ENCODE results near the gene CCDC14. TPM values are rescaled to one million over a fixed set of nuclear protein-coding genes. Genes with fewer than 3 reads are reported as not detected.
A peak's percentile ranks its signal among the peaks of the same experiment; 100 is the strongest.
"Not testable (repeated sequence)": the region's sequence is repeated elsewhere in the genome, so short reads cannot be mapped to it uniquely, and the experiment has no call there.

Gene CCDC14
- total RNA-seq, 1 donor: 56.0 TPM

DNA sequence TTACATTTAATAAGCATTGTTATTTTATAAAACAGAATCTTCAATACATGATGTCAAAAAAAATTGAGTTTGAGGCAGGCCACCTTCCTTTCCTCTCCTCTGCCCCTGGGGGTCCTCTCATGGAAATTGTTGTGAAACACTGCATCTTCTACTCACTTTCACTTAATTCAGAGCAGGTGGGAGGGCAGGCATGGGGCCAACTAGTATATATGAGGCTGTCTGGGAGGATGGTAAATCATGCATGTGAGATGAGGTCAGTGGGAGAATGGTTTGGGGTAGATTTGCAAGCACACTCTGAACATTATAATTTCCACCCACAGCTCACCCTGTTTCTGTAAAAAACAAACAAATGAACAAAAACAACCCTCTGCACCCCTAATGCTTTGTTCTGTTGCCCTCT lies 10.4 kb upstream of the CCDC14 start:
- no peak for DNase-seq (ENCODE audit: low read depth in 2 of 3, low spot score in 2 of 3)

GRCh38 chr3:123967260-123967659 lies 6.2 kb upstream of the CCDC14 start:
- DNase-seq (ENCODE audit: low read depth in 2 of 3, low spot score in 2 of 3): not testable (repeated sequence)

- DNase-seq (ENCODE audit: low read depth in 2 of 3, low spot score in 2 of 3): not testable (repeated sequence)
Measured at GRCh38 chr3:123966799-123967198, 5.8 kb upstream of the CCDC14 start.

DNA sequence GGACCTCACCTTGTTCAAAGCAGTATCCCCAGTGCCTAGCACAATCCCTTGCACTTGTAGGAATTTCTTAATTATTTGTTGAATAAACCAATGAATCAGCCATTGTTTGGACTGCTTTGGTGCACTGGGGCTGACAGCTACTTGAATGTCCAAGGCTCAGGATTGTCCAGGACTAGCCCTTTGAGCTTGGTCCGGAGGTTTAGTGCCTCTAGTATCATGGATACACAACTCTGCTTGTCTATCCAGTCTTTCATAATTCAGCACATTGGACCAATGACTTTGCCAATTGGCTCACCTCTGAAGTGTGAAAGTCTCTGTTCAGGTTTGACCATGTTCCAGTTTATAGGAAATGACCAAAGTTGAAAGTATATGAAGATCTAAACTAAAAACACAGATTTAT lies 3.8 kb upstream of the CCDC14 start:
- DNase-seq (ENCODE audit: low read depth in 2 of 3, low spot score in 2 of 3): not testable (repeated sequence)

- no peak for DNase-seq (ENCODE audit: low read depth in 2 of 3, low spot score in 2 of 3)
Measured at GRCh38 chr3:123961508-123961856, 453 bp upstream of the CCDC14 start.

GRCh38 chr3:123953735-123954134 lies 7.3 kb downstream of the CCDC14 start:
- DNase-seq (ENCODE audit: low read depth in 2 of 3, low spot score in 2 of 3): no peak

DNA sequence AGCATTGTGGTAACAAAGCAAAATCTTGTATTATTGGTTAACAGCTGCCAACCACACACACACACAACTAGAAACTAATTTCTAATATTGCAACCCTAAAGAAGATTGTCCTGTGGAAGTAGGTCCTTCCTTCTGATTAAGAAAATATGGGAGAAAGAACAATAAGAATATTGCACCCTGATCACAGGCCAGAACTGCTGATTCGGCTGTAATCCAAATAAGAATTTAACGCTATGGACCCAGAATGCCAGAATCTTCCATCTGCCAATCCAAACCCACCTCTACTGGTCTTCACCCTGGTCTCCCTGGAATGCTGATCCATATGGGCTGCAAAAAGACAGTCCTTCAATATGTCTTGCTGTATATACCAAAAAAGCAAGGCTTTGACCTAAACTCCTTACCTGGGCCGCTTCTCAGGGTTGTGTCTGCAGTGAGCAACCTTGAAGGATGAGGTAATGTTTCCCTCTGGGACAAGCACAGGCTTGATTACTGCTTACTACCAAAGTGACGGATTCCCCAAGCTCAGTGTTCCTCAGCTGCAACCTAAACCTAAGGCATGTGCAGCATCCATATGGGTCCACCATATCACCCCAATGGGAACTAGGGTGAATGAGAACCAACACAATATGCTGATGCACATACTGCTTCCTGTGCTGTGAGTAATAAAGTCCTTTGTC lies 8.0 kb downstream of the CCDC14 start:
- DNase-seq (ENCODE audit: low read depth in 2 of 3, low spot score in 2 of 3): no peak

DNA sequence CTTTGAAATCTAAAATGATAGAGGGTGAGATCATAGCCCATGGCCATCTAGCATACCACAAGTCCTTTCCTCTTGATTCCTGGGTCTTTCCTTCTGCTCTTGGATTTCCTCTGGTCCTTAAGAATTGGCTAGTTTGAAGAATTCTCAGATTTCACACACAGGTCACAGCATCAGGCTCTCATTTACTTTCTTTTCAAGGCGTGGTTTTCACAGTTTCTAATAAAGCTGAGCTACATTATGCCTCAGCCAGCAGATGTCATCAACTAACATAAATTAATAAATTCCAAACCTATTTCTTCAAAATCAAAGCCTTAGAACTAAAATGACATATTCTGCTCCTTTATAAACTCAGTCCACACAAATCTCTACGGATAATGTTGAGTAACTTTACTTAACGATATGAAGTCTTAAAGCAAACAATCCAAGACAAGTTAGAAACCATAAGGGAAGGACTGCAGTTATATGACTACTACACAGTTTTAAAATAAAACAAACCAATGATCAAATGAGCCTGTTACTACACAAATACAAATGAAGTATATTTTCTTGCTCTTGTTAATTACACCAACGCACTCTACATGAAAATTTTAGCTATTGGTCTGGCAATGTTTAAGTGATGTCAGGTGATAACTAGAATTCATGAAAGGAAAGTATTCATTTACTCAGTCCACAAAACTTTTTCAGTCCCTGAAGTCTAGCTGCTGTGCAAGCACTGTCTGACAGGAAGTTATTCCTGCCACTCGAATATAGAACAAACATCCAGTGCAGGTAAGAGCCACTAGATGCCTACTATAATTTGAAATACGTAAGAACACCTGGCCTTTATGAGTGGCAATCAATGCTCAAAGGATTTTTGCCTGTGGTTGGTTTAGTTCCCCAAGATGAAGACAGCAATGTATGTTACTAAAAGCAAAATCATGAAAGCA lies 9.2 kb downstream of the CCDC14 start:
- DNase-seq (ENCODE audit: low read depth in 2 of 3, low spot score in 2 of 3): no peak

- no peak for DNase-seq (ENCODE audit: low read depth in 2 of 3, low spot score in 2 of 3)
Measured at GRCh38 chr3:123949641-123950040, 11.4 kb downstream of the CCDC14 start.

GRCh38 chr3:123948449-123948848 lies 12.6 kb downstream of the CCDC14 start:
- DNase-seq (ENCODE audit: low read depth in 2 of 3, low spot score in 2 of 3): no peak

DNA sequence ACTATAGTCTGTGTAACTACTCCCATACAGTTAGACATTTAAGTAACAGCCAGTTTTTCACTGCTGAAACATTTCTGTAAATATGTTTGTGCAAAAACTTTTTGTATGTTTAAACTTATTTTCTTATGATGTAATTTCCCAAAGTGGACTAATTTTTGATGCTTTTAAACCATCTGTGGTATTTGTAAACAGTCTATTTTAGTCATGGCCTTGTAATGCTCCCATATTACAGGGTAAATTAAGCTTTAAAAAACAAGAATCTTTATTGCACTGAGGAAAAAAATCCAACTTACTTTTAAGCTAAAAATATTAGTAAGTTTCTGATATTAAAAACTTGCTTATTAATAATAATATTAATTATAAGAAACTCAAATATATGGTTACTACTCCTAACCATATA lies 13.5 kb downstream of the CCDC14 start:
- DNase-seq (ENCODE audit: low read depth in 2 of 3, low spot score in 2 of 3): no peak

GRCh38 chr3:123941542-123941941 lies 19.5 kb downstream of the CCDC14 start:
- DNase-seq (ENCODE audit: low read depth in 2 of 3, low spot score in 2 of 3): no peak

GRCh38 chr3:123941121-123941520 lies 19.9 kb downstream of the CCDC14 start:
- DNase-seq (ENCODE audit: low read depth in 2 of 3, low spot score in 2 of 3): peak in 2 of 3 donors; percentile 5 to 35

DNA sequence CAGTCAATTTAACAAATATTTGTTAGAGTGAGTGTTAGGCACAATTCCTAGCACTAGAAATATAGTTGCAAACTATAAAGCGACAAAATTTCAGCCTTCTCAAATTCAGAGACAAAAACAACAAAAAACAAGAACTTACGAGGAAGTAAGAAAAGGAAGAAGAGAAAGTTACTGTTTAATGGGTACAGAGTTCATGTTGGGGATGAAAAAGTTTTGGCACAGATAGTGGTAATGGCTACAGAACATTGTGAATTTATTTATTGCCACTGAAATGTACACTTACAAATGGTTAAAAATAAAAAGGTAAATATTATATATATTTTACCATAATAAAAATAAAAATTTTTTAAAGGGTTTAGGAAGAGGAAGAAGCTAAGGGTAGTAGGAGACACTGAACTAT lies 21.3 kb downstream of the CCDC14 start:
- no peak for DNase-seq (ENCODE audit: low read depth in 2 of 3, low spot score in 2 of 3)

DNA sequence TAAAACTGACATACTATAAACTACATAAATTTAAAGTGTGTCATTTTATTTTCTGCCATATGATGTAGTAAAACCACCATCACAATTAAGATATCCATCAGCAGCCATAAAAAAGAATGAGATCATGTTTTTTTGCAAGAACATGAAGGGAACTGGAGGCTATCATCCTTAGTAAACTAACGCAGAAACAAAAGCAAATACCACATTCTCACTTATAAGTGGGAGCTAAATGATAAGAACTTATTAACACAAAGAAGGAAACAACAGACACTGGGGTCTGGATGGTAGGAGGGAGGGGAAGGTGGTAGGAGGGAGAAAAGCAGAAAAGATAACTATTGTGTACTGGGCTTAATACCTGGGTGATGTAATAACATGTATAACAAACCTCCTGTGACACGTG lies 24.6 kb downstream of the CCDC14 start:
- DNase-seq (ENCODE audit: low read depth in 2 of 3, low spot score in 2 of 3): no peak

DNA sequence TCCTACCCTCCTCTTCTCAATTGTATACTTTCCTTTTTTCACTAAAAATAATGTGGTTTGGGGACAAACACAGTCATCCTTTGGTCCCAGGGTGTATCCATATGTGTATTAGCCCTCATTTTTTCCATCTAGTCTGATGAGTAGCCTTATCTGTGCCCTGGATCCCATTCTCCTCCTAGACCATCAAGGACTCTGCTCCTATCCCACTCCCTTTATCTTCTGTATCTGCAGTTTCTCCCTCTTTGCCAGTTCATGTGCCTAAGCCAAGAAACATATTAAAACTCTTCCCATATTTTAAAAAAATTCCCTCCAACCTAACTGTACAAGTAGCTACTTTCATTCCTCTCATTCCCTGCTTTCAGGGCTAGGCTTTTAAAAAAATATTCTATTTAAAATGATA lies 25.2 kb downstream of the CCDC14 start:
- DNase-seq (ENCODE audit: low read depth in 2 of 3, low spot score in 2 of 3): no peak

DNA sequence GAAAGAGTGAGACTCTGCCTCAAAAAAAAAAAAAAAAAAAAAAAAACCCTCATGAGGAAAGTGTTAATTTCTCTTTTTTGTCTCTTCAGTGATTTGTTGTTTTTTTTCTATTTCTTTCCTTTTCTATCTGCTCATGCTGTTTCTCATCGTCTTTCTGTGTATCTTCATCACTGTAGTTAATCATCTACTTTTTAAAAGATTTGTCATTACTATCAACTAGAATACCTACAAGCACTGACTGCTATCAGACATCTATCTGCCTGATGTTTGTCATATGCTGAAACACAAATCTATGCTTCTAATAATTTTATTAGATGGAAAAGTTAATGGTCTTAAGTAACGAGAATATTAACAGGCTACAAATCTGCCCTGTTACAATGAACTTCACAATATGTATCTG lies 26.8 kb downstream of the CCDC14 start:
- DNase-seq (ENCODE audit: low read depth in 2 of 3, low spot score in 2 of 3): no peak

DNA sequence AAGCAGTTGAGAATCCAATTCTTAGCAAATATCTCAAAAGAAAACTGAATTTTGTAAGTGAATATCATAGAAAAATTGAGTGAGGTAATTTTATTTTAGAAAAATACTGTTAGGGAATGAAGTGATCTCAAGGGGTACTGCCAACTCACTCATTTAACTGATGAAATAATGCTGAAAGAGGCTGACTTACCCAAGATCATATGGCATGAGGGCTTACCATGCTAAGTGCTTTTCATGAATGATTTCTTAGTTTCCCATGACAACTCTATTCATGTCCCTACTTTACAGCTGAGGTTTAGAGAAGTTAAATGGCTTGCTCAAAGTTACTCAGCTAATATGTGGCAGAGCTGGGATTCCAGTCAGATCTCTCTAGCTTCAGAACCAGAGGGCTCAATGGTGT lies 30.6 kb downstream of the CCDC14 start:
- DNase-seq (ENCODE audit: low read depth in 2 of 3, low spot score in 2 of 3): no peak

DNA sequence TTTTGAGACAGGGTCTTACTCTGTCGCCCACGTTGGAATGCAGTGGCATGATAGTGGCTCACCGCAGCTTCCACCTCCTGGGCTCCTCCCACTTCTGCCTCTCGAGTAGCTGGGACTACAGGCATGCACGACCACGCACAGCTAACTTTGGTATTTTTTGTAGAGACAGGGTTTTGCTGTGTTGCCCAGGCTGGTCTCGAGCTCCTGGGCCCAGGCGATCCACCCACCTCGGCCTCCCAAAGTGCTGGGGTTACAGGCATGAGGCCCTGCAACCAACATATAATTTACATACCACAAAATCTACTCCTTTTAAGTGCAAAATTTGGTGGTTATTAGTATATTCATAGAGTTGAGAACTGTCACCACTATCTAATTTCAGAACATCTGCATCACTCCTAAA lies 31.7 kb downstream of the CCDC14 start:
- no peak for DNase-seq (ENCODE audit: low read depth in 2 of 3, low spot score in 2 of 3)

DNA sequence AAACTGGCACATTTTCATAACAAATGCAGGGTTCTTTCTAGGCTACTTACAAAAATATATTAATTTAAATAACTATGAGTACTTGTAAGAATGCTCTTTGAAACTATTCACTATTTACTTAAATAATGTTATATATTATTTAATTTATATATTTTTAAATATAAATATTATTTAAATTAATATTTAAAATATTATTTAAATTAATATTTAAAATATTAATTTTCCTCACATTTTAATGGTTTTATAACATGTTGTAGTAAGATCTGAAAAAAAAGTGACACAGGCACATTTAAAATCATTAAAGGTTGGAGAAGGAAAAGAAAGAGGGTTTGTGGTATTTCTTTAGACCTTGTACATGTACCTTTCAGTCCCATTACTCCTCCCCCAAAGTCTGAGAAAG lies 34.6 kb downstream of the CCDC14 start:
- DNase-seq (ENCODE audit: low read depth in 2 of 3, low spot score in 2 of 3): no peak

- DNase-seq (ENCODE audit: low read depth in 2 of 3, low spot score in 2 of 3): no peak
Measured at GRCh38 chr3:123920868-123921267, 40.2 kb downstream of the CCDC14 start.

DNA sequence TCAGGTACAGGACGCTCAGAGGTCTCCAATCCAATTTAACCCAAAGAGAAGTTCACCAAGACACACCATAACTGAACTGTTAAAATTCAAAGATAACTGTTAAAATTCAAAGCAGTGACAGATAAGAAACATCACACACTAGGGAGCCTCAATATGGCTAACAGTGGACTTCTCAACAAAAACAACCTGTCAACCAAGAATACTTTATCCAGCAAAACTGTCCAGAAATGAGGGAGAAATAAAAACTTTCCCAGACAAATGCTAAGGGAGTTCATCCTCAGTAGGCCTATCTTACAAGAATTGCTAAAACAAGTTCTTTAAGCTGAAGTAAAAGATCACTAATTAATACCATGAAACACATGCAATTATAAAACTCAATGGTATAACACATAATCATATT lies 40.6 kb downstream of the CCDC14 start:
- peak in 2 of 3 donors; percentile 3 to 21 for DNase-seq (ENCODE audit: low read depth in 2 of 3, low spot score in 2 of 3)
